Measurements from ENCODE around the gene MPP2.
"Not testable (repeated sequence)": the region's sequence is repeated elsewhere in the genome, so short reads cannot be mapped to it uniquely, and the experiment has no call there.

The MPP2 gene, protein sequence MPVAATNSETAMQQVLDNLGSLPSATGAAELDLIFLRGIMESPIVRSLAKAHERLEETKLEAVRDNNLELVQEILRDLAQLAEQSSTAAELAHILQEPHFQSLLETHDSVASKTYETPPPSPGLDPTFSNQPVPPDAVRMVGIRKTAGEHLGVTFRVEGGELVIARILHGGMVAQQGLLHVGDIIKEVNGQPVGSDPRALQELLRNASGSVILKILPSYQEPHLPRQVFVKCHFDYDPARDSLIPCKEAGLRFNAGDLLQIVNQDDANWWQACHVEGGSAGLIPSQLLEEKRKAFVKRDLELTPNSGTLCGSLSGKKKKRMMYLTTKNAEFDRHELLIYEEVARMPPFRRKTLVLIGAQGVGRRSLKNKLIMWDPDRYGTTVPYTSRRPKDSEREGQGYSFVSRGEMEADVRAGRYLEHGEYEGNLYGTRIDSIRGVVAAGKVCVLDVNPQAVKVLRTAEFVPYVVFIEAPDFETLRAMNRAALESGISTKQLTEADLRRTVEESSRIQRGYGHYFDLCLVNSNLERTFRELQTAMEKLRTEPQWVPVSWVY

DNA sequence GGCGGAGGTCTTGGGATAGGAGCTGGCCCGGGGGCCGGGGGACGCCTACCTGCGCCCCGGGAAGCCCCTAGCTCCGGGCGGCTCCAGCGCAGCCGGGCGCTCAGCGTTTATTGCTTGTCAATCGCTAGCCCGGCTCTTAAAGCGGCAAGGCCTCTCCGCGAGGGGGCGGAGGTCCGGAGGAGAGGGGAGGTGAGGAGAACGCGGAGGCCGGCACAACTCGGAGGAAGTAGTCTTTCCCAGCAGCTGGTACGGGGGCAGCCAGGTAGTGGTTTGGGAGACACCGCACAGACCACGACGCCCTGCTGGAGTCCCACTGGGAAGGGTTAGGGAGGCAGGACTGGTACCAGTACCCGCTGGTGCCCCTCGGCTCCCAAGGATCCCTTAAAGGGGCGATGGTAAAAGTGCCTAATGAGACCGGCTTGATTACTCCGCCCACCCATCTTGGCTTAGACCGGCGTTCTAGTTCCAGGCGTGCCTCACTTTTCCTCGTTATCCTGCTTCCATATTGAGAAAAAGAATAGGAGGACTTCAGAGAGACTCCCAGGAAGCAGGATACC, at the start of gene MPP2:
TSS of gene MPP2 (minus strand) at position 112 of the 557 bp plus-strand sequence. CDS start 3,076 bp downstream, outside the sequence.
- DNase-seq = peak; percentile 87

GRCh38 chr17:43956222-43956621, 48.9 kb upstream of the MPP2 start:
- DNase-seq = no peak

DNA sequence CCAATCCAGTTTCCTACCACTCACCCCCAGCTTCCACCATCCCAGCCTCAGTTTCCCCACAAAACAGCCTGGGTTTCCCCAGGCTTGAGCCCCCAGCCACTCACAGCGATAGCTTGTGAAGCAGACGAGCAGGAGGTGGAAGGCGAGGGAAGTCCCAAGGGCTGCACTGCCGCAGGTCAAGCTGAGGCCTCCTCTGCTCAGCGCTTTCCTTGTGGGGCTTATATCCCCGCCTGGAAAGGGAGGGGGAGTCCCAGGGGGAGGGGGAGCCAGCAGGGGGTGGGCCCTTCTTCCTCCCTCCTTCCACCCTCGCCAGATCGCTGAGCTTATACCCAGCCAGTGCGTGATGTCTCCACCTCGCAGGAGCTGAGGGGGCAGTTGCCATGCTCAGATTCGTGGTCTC, 46.4 kb upstream of the MPP2 start, which contains the start of gene PYY:
TSS of gene PYY (minus strand) at position 195 of the 400 bp plus-strand sequence. CDS start 457 bp downstream, outside the sequence.
- DNase-seq = no peak

DNA sequence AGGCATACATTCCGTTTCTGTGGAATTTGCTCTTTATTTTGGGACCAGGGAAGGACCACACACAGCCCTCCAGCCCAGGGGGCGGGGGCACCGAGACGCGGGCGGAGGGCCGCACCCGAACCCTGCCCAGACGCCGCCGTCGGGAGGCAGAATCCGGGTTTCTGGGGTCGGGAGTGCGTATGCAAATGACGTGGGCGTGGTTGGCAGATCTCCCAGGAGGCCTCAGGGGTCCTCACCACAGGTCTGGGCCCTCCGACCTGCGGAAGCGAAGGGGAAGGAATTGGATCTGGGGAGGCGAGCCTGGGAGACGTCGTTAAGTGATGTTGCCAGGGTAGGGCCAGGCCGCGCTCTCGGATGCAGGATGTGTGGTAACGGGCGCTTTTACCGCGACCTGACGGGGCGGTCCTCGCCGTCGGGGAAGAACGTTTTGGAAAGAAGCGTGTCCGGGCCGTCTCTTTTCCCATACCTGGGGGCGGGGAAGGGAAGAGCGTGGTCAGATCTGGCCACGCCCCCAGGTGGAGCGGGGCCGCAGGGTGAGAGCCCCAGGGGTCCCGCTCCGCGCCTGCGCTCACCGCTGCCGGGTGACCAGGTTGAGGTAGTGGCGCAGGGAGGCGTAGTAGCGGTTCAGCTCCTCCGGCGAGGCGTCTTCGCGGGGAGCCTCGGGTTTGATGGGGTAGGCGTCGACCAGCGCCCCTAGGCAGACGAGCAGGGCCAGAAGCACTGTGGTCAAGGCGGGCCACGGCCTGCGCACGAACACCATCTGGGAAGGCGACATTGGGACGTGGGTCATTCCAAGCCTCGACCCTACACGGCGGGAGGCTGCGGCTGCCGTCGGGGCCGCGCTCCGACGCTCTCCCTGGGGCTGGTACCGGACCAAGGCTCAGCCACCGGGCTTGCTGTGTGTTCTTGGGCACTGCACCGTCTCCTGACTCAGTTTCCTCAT, 45.7 kb upstream of the MPP2 start:
- no peak for DNase-seq

GRCh38 chr17:43952351-43952723, 45.0 kb upstream of the MPP2 start:
- DNase-seq = no peak

DNA sequence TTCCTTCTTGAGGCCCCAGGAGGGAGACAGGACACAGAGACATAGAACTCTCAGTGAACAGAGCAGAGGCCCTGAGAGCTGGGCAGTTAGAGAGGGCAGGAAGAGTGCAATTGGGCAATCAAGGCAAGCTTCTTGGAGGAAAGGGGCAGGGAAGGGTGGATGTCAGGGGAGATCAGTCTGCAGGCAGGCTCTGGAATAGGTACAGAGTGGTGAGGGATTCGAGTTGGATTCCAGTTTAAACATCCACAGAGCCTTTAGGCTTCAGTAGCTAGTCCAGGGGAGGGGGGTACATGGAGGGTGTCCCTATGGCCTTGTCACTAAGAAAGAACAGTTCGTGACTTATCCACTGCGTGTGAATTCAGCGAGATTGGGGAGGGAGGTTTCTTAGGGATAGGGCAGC, 44.4 kb upstream of the MPP2 start:
- DNase-seq = no peak

DNA sequence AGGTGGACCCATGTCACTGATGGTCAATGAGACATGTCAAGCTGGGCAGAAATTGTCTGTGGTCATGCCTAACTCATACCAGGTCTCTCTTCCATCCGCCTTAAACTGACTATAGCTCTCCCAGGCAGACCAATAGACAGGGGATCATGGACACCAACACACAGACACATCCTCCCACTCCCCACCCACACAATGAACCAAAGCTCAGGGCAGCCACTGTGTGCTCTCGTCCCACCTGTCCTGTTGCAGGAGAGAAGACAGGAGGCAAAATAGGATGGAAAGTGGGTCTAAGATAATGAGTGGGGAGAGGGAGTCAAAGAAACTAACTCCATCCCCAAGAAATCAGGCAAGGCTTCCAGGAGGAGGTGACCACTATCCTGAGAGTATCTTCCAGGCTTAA, 43.2 kb upstream of the MPP2 start:
- no peak for DNase-seq

DNA sequence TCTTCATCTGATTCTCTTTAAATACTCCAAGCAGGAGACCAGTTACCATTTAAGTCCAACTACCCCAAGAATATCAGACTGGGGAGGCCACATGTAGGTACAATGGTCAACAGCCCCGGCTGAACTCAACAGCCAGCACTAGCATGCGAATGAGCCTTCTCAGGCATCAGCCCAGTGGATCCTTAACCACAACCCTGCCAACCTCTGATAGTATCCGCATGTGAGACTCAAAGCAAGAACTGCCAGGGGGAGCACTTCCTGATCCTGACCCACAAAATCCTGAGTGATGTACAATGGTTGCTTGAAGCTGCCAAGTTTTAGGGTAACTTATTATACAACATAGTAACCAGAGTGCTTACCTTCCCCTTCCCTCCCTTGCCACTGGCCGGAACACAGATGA, 42.4 kb upstream of the MPP2 start:
- DNase-seq = no peak

GRCh38 chr17:43946781-43947180, 39.4 kb upstream of the MPP2 start:
- DNase-seq = no peak

GRCh38 chr17:43945074-43945829, 37.9 kb upstream of the MPP2 start:
- DNase-seq = no peak

DNA sequence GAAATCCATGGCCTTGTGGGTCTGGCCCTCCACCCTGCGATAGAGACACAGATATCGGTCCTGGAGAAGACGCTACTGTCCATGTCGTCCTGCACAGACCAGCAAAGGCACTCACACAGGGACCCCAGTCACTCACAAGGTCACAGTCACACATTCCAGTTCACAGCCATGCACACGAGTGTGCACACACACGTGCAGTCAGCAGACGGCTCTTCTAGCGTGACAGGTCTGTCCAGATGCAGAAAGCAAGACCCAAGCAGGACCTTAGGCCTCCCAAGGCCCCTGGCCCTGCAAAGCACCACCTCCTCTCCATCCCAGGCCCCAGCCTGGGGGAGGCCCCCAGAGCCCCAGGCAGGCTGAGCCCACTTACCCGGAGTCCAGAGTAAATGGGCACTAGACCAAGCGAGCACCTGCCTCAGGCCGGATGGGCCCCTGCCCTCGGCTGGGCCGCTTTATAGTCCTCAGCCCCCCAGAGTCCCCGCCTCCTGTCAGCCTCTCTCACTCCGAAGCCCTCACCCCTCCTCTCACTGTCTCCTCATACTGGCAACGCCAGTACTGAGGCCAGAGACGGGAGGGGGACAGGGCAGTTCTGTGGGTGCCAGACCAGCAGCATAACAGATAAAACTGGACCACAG, 34.8 kb upstream of the MPP2 start, which contains the start of gene PPY:
TSS of gene PPY (minus strand) at position 426 of the 635 bp plus-strand sequence. CDS start 822 bp downstream, outside the sequence.
- DNase-seq = no peak

GRCh38 chr17:43940630-43941029, 33.3 kb upstream of the MPP2 start:
- DNase-seq = peak; percentile 16

- DNase-seq = no peak
Observed at GRCh38 chr17:43939886-43940285, 32.5 kb upstream of the MPP2 start.

- DNase-seq = not testable (repeated sequence)
Observed at GRCh38 chr17:43939452-43939851, 32.1 kb upstream of the MPP2 start.

DNA sequence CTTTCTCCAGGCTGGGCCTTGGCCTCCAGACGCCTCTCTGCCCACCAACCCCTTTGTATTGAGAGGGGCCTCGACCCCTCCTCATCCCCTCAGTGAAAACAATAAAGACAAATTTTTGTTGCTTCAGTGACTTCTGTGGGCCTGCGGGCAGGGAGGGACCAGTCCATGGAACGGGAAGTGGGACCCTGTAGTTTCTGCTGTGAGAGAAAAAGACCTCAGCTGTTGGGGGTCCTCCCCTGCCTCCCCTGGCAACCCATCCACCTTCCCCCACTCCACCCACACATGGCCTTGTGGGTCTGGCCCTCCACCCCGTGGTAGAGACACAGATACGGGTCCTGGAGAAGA, 31.5 kb upstream of the MPP2 start:
- DNase-seq = no peak

DNA sequence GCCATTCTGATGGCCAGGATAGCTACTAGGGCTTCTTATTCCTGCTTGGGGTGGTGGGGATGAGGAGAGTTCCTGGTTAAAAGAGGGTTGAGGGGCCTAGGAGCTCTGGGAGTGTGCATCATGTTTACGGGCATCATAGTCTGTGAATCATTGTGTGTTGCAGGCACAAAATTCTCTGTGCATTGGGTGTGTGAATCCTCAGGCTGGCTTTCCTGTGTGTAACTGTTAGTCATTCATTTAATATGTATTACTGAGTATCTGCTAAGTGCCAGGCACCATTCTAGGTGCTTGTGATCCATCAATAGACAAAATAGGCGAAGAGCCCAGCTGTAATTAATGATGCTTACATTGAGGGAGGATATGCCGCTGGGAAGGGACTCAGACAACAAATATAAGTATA, 29.1 kb upstream of the MPP2 start:
- DNase-seq = no peak

DNA sequence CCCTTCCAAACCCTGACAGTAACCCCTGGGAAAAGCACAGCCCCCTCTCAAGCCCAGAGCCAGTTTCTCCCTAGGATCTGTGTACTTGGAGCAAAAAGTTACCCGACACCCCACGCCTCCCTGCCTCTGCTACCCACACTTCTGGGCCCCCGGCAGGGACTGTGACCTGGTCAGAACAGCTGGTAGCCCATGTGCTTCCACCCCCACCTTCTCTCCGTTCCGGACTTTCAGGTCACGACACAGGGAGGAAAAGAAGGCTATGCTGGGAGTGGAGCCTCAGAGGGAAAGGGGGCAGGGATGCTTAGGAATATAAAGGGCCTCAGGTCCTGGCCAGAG, 28.6 kb upstream of the MPP2 start:
- DNase-seq = no peak

DNA sequence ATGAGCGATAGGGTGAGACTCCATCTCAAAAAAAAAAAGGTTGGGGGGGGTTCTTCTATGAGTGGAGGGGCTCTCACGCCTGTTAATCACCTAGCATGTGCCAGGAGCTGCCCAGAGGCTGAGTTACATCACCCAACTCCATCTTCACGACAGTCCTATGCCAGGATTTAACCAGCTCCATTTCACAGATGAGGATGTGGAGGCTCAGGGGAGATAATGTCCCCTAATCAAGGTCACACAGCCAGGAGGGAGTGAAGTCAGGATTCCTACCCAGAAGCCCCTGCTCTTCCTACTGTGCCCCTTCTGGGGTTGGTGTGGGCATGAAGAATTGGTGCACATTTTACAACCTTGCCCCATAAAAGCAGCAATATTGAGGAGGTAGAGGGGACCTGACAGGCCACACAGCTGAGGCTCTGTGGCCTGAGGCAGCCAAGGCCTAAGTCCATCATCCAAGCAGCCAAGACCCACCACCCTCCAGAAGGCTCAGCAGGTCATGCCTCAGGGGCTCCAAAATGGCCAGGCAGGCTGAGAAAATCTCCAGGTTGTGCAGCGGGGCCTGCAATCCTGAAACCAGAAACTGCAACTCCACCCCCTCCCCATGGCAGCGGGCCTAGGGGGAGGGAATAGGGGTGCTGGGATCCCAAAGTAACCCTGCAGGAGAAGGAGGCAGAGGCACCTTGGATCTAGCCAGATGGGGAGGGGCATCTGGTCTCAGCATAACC, 28.0 kb upstream of the MPP2 start:
- no peak for DNase-seq

- no peak for DNase-seq
Observed at GRCh38 chr17:43932923-43933322, 25.6 kb upstream of the MPP2 start.

DNA sequence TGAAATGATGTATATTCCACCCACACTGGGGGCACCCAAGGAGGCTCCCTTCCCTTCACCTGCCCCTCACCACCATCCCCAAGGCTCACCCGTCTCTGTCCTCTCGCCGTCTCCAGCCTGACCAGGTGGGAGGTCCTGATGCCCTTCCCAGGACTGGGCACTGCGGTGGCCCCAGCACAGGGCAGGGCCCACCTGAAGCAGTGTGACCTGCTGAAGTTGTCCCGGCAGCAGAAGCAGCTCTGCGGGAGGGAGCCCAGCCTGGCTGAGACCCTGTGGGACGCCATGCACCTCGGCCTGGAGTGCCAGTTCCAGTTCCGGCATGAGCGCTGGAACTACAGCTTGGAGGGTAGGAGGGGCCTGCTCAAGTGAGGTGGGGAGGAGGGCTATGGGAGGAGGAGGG, 25.0 kb upstream of the MPP2 start:
- DNase-seq = no peak

DNA sequence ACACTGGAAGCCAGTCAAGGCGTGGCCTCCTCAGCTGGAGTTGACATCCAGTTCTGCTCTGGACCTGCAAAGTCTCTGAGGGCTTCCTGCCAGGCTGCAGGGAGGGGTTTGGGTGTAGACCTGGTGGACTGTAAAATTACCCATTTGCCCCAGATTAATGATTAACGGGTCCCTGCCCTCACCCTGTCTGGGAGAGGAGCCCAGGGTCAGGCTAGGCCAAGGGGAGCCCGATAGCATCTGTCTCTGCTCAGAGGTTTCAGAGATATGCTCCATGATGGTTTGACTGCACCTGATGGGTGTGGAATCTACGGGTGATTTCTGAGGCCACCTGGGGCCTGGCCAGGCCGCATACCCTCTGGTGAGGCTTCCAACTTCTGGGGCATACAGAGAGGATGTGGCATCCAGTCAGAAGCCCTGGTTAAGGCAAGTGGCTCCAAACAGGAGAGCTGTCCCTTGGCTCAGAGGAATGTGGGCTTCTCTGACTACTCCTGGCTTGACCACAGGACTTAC, 23.8 kb upstream of the MPP2 start:
- no peak for DNase-seq

Data from NCI-H2171 treated with DMSO at 0.1 percent for 48 hours (cell line).